ENCODE measurements around the gene HERC3. TPM values are rescaled to one million over a fixed set of nuclear protein-coding genes. Genes with fewer than 3 reads are reported as not detected.

Gene HERC3
- polyA plus RNA-seq (2012; ENCODE audit: low read depth, missing spikeins), result 2.1 TPM

- FAIRE-seq (peak; percentile 90), DNase-seq (ENCODE audit: insufficient read length, low spot score) (peak; percentile 85)
- no peak for TF ChIP-seq POLR2A (IDR thresholded peaks at IDR 0.05; ENCODE audit: low read depth, low read length)
These were observed at the start of gene HERC3 for GRCh38 chr4:88591787-88592599. TSS of gene HERC3 (plus strand) at chr4:88592480. CDS start at chr4:88605824, 13,344 bp downstream.

GRCh38 chr4:88549815-88550214 is 42.5 kb upstream of the HERC3 start:
- no peak for FAIRE-seq
- no peak for DNase-seq (ENCODE audit: insufficient read length, low spot score)
- no peak for TF ChIP-seq SPI1 (IDR thresholded peaks at IDR 0.05; ENCODE audit: low read depth, low read length)
- no peak for TF ChIP-seq PAX5 (IDR thresholded peaks at IDR 0.05; ENCODE audit: insufficient read depth, low read length, severe bottlenecking)
- TF ChIP-seq POLR2A (IDR thresholded peaks at IDR 0.05; ENCODE audit: low read depth, low read length), result no peak
- TF ChIP-seq POU2F2 (IDR thresholded peaks at IDR 0.05; ENCODE audit: low read depth, low read length), result no peak
- TF ChIP-seq TAF1 (IDR thresholded peaks at IDR 0.05; ENCODE audit: low read depth, low read length), result no peak
- no peak for TF ChIP-seq POLR2AphosphoS5 (IDR thresholded peaks at IDR 0.05; ENCODE audit: low read depth, low read length)

GRCh38 chr4:88567591-88567990 is 24.7 kb upstream of the HERC3 start:
- FAIRE-seq, result no peak
- TF ChIP-seq POLR2A (IDR thresholded peaks at IDR 0.05; ENCODE audit: low read depth, low read length) (no peak), POU2F2 (IDR thresholded peaks at IDR 0.05; ENCODE audit: low read depth, low read length) (no peak), PAX5 (IDR thresholded peaks at IDR 0.05; ENCODE audit: insufficient read depth, low read length, severe bottlenecking) (no peak), SPI1 (IDR thresholded peaks at IDR 0.05; ENCODE audit: low read depth, low read length) (no peak)
- no peak for DNase-seq (ENCODE audit: insufficient read length, low spot score)

GRCh38 chr4:88570001-88570400 is 22.3 kb upstream of the HERC3 start:
- no peak for FAIRE-seq
- DNase-seq (ENCODE audit: insufficient read length, low spot score), result no peak
- TF ChIP-seq PAX5 (IDR thresholded peaks at IDR 0.05; ENCODE audit: insufficient read depth, low read length, severe bottlenecking) (no peak), POLR2A (IDR thresholded peaks at IDR 0.05; ENCODE audit: low read depth, low read length) (no peak), SPI1 (IDR thresholded peaks at IDR 0.05; ENCODE audit: low read depth, low read length) (no peak)

GRCh38 chr4:88573276-88573980 is 18.9 kb upstream of the HERC3 start:
- DNase-seq (ENCODE audit: insufficient read length, low spot score) (no peak), FAIRE-seq (no peak)
- TF ChIP-seq POLR2AphosphoS5 (IDR thresholded peaks at IDR 0.05; ENCODE audit: low read depth, low read length), result no peak
- no peak for TF ChIP-seq SPI1 (IDR thresholded peaks at IDR 0.05; ENCODE audit: low read depth, low read length)
- no peak for TF ChIP-seq POU2F2 (IDR thresholded peaks at IDR 0.05; ENCODE audit: low read depth, low read length)
- no peak for TF ChIP-seq PAX5 (IDR thresholded peaks at IDR 0.05; ENCODE audit: insufficient read depth, low read length, severe bottlenecking)
- TF ChIP-seq TAF1 (IDR thresholded peaks at IDR 0.05; ENCODE audit: low read depth, low read length), result no peak
- TF ChIP-seq POLR2A (IDR thresholded peaks at IDR 0.05; ENCODE audit: low read depth, low read length), result no peak

- DNase-seq (ENCODE audit: insufficient read length, low spot score) (no peak), FAIRE-seq (no peak)
- no peak for TF ChIP-seq POLR2A (IDR thresholded peaks at IDR 0.05; ENCODE audit: low read depth, low read length)
These were observed 18.3 kb upstream of the HERC3 start for GRCh38 chr4:88573995-88574394.

GRCh38 chr4:88575186-88575585 is 17.1 kb upstream of the HERC3 start:
- TF ChIP-seq POLR2AphosphoS5 (IDR thresholded peaks at IDR 0.05; ENCODE audit: low read depth, low read length), result no peak
- no peak for TF ChIP-seq SPI1 (IDR thresholded peaks at IDR 0.05; ENCODE audit: low read depth, low read length)
- no peak for TF ChIP-seq POLR2A (IDR thresholded peaks at IDR 0.05; ENCODE audit: low read depth, low read length)

GRCh38 chr4:88582493-88582892 is 9.8 kb upstream of the HERC3 start:
- DNase-seq (ENCODE audit: insufficient read length, low spot score) (no peak), FAIRE-seq (no peak)
- no peak for TF ChIP-seq POLR2AphosphoS5 (IDR thresholded peaks at IDR 0.05; ENCODE audit: low read depth, low read length)
- TF ChIP-seq POLR2A (IDR thresholded peaks at IDR 0.05; ENCODE audit: low read depth, low read length), result no peak
- TF ChIP-seq PAX5 (IDR thresholded peaks at IDR 0.05; ENCODE audit: insufficient read depth, low read length, severe bottlenecking), result no peak
- TF ChIP-seq SPI1 (IDR thresholded peaks at IDR 0.05; ENCODE audit: low read depth, low read length), result no peak
- TF ChIP-seq POU2F2 (IDR thresholded peaks at IDR 0.05; ENCODE audit: low read depth, low read length), result no peak
- TF ChIP-seq TAF1 (IDR thresholded peaks at IDR 0.05; ENCODE audit: low read depth, low read length), result no peak

More at GRCh38 chr4:88575186-88575585, 17.1 kb upstream of the HERC3 start:
- no peak for DNase-seq (ENCODE audit: insufficient read length, low spot score)
- FAIRE-seq, result no peak

GRCh38 chr4:88583631-88584470 is 8.4 kb upstream of the HERC3 start:
- FAIRE-seq, result no peak
- no peak for TF ChIP-seq TAF1 (IDR thresholded peaks at IDR 0.05; ENCODE audit: low read depth, low read length)
- no peak for TF ChIP-seq POLR2AphosphoS5 (IDR thresholded peaks at IDR 0.05; ENCODE audit: low read depth, low read length)
- no peak for TF ChIP-seq POU2F2 (IDR thresholded peaks at IDR 0.05; ENCODE audit: low read depth, low read length)
- no peak for TF ChIP-seq POLR2A (IDR thresholded peaks at IDR 0.05; ENCODE audit: low read depth, low read length)
- TF ChIP-seq SPI1 (IDR thresholded peaks at IDR 0.05; ENCODE audit: low read depth, low read length), result no peak
- no peak for TF ChIP-seq PAX5 (IDR thresholded peaks at IDR 0.05; ENCODE audit: insufficient read depth, low read length, severe bottlenecking)
- DNase-seq (ENCODE audit: insufficient read length, low spot score), result no peak

Measured in GM12891 (cell line).